Subcutaneous adipose tissue (tissue), 4 donors: Measurements from ENCODE around the gene APP. TPM values are rescaled to one million over a fixed set of nuclear protein-coding genes. Genes with fewer than 3 reads are reported as not detected.

Experiments used
- total RNA-seq, 4 donors: library from RNA; depleted of rRNA; stranded (reverse); fragments of >200 nt; gene quantifications; one replicate each; pipeline ENCODE4 v1.1.0, GENCODE V29; 2016
- TF ChIP-seq, protein P1 (sequence below): fragments of 450-650 bp; IDR thresholded peaks from one replicate; pipeline ENCODE4 v1.5.1; 2016; ENCODE audit warnings: low read depth, mild to moderate bottlenecking, control low read depth, antibody characterized with exemption, moderate library complexity

The APP gene
- total RNA-seq, 4 donors from 2014 or later = 210 to 257 (median 218) TPM

- TF ChIP-seq, protein P1, sequence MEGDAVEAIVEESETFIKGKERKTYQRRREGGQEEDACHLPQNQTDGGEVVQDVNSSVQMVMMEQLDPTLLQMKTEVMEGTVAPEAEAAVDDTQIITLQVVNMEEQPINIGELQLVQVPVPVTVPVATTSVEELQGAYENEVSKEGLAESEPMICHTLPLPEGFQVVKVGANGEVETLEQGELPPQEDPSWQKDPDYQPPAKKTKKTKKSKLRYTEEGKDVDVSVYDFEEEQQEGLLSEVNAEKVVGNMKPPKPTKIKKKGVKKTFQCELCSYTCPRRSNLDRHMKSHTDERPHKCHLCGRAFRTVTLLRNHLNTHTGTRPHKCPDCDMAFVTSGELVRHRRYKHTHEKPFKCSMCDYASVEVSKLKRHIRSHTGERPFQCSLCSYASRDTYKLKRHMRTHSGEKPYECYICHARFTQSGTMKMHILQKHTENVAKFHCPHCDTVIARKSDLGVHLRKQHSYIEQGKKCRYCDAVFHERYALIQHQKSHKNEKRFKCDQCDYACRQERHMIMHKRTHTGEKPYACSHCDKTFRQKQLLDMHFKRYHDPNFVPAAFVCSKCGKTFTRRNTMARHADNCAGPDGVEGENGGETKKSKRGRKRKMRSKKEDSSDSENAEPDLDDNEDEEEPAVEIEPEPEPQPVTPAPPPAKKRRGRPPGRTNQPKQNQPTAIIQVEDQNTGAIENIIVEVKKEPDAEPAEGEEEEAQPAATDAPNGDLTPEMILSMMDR = no peak
These were observed 70.9 kb downstream of the APP start for GRCh38 chr21:26099610-26100219.

DNA sequence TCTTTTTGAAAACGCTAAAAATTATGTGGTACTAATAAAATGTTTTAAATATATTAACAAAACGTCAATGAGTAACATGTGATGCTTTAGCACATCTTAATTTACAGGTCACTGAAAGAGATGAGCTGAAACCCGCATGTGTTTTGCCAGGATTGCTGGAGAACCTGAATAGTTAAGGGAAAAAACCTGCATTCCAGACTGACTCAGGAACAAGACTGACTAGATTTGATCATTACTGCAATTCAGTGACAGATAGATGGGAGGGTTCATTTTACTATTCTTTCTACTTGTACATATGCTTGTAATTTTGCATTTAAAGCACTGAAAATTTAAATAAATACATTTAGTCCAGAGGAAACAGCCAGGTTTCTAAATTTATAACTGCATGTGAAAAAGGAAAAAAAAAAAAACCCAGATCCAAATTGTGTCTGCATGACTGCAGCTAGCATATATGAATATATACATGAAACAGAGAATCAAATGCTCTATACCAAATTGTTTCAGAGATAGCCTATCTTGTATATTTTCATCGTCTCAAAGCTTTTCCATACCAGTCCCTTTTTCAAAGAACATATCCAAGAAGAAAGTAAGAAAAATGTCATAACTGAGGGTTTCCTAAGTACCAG, 71.7 kb downstream of the APP start:
- TF ChIP-seq, protein P1 = no peak

DNA sequence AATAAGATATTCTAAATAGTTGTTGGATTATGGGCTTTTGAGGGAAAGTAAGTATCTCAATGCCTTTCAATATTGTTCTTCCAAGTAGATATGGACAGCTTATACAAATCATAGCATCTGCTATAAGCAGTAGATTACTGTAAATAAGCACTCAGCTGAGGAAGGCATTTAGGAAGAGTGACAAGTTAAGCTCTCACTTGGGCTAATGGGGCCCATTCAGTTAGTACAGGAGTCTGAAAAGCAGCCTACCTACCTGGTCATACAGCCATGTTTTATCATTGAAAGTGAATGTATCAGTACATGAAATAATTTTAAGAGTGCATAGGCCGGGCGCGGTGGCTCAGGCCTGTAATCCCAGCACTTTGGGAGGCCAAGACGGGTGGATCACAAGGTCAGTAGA, 73.1 kb downstream of the APP start:
- TF ChIP-seq, protein P1 = no peak

DNA sequence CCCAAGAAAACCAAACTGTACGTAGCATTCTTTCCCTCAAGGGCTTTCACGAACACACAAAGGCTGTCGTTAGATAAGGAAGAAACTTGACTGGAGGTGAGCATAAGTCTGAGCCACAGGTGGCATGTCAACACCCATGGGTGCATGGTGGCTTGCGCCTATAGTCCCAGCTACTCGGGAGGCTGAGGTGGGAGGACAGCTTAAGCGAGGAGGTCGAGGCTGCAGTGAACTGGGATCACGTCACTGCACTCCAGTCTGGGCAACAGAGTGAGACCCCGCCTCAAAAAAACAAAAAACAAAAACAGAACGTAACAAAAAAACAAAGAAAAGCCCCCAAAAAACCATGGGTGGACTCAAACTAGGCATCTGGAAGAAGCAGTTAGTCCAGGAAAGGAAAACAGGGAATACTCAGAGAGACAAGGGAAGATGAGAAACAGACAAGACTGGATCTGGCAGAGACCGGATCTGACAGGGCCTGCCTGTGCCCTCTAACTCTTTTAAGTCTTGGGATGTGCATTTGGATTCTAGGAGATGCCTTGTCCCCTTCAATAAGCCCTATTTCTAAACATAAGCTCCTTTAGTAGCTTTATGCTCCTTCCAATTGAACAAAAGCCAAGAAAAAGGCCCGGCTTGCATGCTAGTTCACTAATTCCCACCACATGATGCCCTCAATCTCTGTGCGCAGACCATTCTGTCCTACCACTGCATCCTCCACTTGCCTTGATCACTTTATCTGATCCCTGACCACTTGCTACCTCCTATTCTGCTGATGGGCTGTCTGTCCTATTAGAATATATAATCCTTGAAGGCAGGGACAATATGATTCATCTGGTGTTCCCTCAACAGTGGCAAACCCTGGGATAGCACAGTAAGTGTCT, 73.8 kb downstream of the APP start:
- TF ChIP-seq, protein P1 = no peak

- TF ChIP-seq, protein P1 = no peak
These were observed 75.4 kb downstream of the APP start for GRCh38 chr21:26095131-26095530.

GRCh38 chr21:26093122-26093521, 77.4 kb downstream of the APP start:
- TF ChIP-seq, protein P1 = no peak

DNA sequence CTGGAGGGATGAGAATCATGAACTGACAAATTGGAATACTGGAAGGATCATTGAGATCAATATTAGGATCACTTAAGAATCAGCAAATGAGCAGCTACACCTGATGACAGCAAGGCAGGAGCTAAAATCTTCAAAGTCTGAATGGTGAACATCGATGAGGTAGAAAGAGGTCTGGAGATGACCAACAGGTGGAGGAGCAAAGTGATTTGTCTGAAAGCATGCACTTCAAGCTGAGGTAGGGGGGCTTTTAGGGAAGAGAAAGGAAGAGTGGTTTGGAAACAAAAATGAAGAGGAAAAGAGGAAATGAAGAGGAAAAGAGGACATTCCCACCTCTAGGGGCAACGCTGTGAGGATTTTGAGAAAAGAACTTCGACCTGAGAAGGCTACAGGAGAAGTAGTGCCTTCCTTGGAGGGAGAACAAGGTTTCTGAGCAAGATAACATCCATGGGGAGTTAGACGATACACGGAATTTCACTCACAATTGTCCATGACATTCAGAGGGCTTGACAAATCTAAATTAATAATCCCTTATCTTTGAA, 79.0 kb downstream of the APP start:
- TF ChIP-seq, protein P1 = no peak
